Gastroesophageal sphincter (tissue), 2 donors: ENCODE measurements around the gene EOLA2.
"Not testable (repeated sequence)": the region's sequence is repeated elsewhere in the genome, so short reads cannot be mapped to it uniquely, and the experiment has no call there.

Experiments
- EP300 ChIP-seq: sonication (generic); formaldehyde crosslinking; IDR thresholded peaks from one replicate; pipeline ENCODE4 v1.6.1; 2017; ENCODE audit warnings: antibody characterized with exemption, mild to moderate bottlenecking
- POLR2A ChIP-seq, 2 donors: fragments of 450-650 bp; IDR thresholded peaks; one replicate each; pipeline ENCODE4 v1.6.1; 2017; ENCODE audit warnings: antibody characterized with exemption in 2 of 2, mild to moderate bottlenecking in 2 of 2, moderate library complexity in 1 of 2

GRCh38 chrX:149929400-149929799, 8.9 kb downstream of the EOLA2 start, which contains the start of gene HSFX4:
- not testable (repeated sequence) for TF ChIP-seq EP300; POLR2A (IDR thresholded peaks at IDR 0.05)
